Measurements from ENCODE around the gene CCDC183.

The CCDC183 gene

DNA sequence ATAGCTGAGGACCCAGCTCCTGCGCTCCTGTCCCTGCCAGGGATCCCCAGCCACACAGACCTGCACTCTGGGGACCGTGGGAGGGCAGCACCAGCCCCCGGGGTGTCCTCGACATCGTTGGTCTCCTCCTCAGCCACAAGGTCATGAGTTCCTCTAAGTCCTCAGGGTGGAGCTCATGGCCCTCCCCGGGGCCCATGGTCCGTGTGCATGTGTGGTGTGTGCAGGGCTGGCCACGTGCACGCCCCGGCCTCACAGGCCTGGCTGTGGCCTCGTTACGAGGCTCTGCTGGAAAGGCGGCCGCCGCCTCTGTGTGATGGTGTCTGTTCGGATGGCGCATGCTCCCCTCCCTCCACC is 30.0 kb downstream of the CCDC183 start:
- TF ChIP-seq, protein P1, sequence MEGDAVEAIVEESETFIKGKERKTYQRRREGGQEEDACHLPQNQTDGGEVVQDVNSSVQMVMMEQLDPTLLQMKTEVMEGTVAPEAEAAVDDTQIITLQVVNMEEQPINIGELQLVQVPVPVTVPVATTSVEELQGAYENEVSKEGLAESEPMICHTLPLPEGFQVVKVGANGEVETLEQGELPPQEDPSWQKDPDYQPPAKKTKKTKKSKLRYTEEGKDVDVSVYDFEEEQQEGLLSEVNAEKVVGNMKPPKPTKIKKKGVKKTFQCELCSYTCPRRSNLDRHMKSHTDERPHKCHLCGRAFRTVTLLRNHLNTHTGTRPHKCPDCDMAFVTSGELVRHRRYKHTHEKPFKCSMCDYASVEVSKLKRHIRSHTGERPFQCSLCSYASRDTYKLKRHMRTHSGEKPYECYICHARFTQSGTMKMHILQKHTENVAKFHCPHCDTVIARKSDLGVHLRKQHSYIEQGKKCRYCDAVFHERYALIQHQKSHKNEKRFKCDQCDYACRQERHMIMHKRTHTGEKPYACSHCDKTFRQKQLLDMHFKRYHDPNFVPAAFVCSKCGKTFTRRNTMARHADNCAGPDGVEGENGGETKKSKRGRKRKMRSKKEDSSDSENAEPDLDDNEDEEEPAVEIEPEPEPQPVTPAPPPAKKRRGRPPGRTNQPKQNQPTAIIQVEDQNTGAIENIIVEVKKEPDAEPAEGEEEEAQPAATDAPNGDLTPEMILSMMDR (IDR thresholded peaks at IDR 0.05; ENCODE audit: low read depth, low read length): no peak
- no peak for DNase-seq (ENCODE audit: low read depth in 2 of 2)
- H3K4me3 ChIP-seq (replicated peaks in 1 of 2; ENCODE audit: low read depth in 2 of 2, low read length in 2 of 2): no peak overlapping the region

DNA sequence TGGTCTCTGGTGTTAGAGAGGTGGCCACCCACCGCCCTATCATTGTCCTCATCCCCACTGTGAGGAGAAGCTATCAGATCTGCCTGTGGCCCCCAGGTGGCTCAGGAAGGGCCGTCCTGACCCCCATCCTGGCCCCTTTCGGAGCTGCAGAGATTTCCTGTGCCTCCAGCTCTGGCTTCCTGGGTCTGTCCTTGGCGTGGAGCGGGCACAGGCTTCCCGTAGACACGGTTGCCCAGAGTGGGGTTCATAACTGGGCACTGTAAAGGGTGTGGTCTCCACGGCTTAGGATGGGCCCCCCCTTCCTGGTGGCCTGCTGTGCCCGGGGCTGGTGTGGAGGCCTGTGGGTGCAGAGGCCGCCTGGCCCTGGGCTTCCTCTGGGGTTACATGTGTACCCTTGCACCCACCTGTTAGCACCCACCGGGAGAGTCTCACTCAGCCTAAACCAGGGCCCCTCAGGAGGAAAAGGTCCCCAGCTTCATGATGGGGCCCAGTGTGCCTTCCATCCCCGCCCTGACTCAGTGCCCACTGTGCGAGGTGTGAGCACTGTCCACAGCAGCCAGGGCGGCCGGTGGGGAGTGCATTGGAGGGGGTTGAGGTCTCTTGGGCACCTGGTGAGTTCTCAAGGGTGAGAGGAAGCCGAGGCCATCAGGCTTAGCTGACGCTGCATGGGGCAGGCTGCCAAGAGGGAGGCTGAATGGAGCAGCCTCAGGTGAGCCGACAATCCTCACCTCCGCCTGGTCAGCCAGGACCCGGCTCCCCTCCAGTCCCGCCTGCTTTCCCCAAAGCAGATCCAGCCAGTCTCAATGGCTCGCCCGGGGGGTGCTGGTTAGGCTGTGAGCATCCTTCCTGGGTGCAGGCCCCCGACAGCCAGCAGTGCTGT is 30.8 kb downstream of the CCDC183 start:
- TF ChIP-seq, protein P1 (IDR thresholded peaks at IDR 0.05; ENCODE audit: low read depth, low read length): no peak
- no peak overlapping the region for H3K4me3 ChIP-seq (replicated peaks in 1 of 2; ENCODE audit: low read depth in 2 of 2, low read length in 2 of 2)
- DNase-seq (ENCODE audit: low read depth in 2 of 2): no peak

DNA sequence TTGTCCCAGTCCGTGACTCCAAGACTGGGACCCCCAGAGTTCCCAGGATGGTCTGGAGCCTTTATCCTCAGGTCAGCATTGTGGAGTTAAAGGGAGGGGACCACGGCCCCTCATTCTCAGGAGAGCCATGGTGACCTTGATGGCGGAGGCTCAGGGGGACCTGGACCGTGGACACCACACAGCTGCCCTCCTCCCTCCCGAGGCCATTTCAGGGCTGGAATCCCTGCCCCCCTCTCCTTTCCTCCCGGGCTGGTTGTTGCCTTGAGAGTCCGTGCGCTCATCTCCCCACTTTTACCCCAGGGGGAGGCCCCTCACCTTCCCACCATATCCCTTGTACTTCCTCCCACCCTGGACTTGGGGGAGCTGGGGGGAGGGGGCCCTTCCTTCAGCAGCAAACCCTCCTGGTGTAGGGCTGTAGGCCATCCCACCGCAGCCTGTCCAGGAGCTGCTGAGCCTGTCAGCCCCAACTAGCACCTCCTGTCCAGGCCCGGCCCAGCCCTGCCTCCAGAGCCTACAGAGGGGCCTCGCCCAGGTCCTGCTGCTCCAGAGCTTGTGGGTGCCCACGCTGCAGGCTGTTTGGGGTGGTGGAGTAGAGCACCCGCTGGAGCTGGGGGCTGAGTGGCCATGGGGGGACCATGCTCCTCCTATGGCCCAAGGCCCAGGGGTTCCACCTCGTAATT is 31.8 kb downstream of the CCDC183 start:
- no peak for DNase-seq (ENCODE audit: low read depth in 2 of 2)
- H3K4me3 ChIP-seq (replicated peaks in 1 of 2; ENCODE audit: low read depth in 2 of 2, low read length in 2 of 2): no peak overlapping the region
- TF ChIP-seq, protein P1 (IDR thresholded peaks at IDR 0.05; ENCODE audit: low read depth, low read length): no peak

DNA sequence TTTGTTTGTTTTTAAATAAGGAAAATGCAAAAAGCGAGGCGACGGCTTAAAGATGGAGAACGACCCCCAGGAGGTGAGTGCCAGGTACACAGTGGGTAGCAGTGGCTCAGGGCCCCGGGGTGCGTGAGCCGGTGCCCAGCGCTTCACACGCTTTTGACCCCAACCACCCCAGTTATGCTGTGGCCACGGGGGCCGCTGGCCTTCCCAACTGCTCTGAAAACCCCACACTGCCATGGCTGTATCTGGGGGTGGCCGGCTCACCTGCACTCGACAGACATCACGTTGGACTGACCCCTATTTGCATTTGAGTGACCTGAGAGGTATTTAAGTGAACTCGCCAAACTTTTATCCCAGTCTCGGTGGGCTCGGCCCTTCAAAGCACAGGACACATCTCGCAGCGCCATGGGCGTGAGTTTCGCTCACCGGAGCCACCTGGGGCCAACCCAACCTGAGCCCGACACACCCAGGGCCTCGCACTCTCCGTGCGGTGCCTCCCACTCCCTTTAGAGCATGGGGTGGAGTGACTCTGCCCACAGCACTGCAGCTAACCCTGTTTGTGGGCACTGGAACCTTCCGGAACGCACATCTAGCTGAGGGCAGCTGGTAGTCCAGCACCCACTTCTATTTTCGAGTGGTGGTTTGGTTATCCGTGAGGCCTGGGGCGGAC is 32.5 kb downstream of the CCDC183 start:
- TF ChIP-seq, protein P1 (IDR thresholded peaks at IDR 0.05; ENCODE audit: low read depth, low read length): no peak
- no peak overlapping the region for H3K4me3 ChIP-seq (replicated peaks in 1 of 2; ENCODE audit: low read depth in 2 of 2, low read length in 2 of 2)
- DNase-seq (ENCODE audit: low read depth in 2 of 2): no peak

DNA sequence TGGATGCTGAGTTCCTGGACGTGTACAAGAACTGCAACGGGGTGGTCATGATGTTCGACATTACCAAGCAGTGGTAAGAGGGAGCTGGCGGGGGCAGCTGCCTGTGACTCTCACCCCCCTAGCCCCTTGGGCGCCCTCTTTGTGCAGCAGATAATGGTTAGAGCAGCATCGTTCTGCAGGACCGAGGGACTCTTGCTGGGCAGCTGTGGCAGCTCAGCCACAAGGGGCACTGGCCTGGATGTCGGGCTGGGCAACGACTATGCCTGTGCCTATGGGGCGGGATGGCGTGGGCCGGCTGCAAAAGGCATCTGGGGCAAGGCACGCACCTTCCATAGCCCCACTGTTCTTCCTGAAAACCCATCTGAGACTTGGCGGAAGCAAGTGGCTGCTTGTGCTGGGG is 33.3 kb downstream of the CCDC183 start:
- no peak for DNase-seq (ENCODE audit: low read depth in 2 of 2)
- TF ChIP-seq, protein P1 (IDR thresholded peaks at IDR 0.05; ENCODE audit: low read depth, low read length): no peak
- no peak overlapping the region for H3K4me3 ChIP-seq (replicated peaks in 1 of 2; ENCODE audit: low read depth in 2 of 2, low read length in 2 of 2)

DNA sequence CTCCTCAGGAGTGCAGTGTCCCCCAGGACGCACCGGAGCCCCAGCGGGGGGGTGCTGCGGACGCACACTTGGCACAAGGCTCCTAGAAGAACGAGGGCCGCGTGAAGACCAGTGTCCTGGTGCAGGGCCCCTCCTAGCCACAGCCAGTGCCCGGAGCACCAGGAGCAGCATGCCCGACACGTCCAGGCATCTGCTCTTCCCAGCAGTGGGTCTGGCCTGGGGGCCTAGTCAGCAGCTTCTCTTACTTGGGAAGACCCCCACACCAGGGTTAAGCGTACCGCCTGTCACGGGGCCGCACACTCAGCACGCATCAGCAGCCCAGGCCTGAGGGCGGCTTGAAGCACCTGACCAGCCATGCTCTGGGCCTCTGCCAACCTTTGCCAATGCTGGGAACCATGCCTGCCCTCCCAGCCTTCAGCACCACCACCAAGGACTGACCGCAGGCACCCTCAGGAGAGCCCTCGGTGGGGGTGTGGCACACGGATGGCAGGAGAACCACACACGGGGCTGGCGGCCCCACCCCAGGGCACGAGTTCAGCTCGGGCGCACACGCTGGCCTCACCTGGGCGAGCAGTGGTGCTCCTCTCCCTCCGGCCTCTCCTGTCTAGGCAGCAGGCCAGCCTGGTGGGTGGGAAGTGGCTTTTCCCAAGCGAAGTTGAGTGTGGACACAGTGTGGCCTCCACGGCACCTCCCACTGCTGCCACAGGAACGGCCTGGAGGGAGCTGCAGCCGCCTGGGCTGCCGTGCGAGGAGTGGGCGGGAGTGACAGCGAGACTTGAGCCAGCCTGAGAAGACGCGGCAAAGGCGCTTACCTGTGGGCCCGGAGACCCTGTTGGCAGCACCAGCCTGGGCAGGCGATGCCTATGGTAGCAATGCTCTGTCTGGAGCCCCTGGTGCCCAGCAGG is 34.1 kb downstream of the CCDC183 start:
- no peak for DNase-seq (ENCODE audit: low read depth in 2 of 2)
- H3K4me3 ChIP-seq (replicated peaks in 1 of 2; ENCODE audit: low read depth in 2 of 2, low read length in 2 of 2): no peak overlapping the region
- TF ChIP-seq, protein P1 (IDR thresholded peaks at IDR 0.05; ENCODE audit: low read depth, low read length): no peak
